ENCODE measurements around the gene CCDC74B. TPM values are rescaled to one million over a fixed set of nuclear protein-coding genes. Genes with fewer than 3 reads are reported as not detected.
"Not testable (repeated sequence)": the region's sequence is repeated elsewhere in the genome, so short reads cannot be mapped to it uniquely, and the experiment has no call there.

CCDC74B gene
- total and polyA plus RNA-seq, 7 donors = 0.60 to 9.7 (median 3.6) TPM; not detected in 1

GRCh38 chr2:130186391-130186790 is 41.5 kb upstream of the CCDC74B start:
- H3K27me3 ChIP-seq = no peaks in the 10 kb centered on the region
- TF ChIP-seq CTCF (IDR thresholded peaks at IDR 0.05) (no peak), EP300 (IDR thresholded peaks at IDR 0.05) (no peak), POLR2A (IDR thresholded peaks at IDR 0.05) (no peak), POLR2AphosphoS5 (IDR thresholded peaks at IDR 0.05) (no peak)
- no peaks in the 10 kb centered on the region for H3K9me3 ChIP-seq
- 90 to 91% methylated on average over 5 of the region's 5 CpGs for WGBS, 2 donors
- no peak overlapping the region for H3K4me3 ChIP-seq
- intact Hi-C loops (cut with DNase I) = loop anchor here (10.0 kb wide), 1 partner anchor 1298 kb away; no protein-coding TSS in a partner anchor
- H3K27ac ChIP-seq = no peak overlapping the region
- DNase-seq = no peak
- H3K4me1 ChIP-seq = peaks cover 0 to 13% (median 11%) of the 10 kb centered on the region in 4 donors
- H3K36me3 ChIP-seq = peaks cover 0 to 6% (median 0%) of the 10 kb centered on the region in 4 donors

- no peak for TF ChIP-seq CTCF (IDR thresholded peaks at IDR 0.05)
- TF ChIP-seq POLR2A (IDR thresholded peaks at IDR 0.05) = no peak
- TF ChIP-seq POLR2AphosphoS5 (IDR thresholded peaks at IDR 0.05) = no peak
- no peak for TF ChIP-seq EP300 (IDR thresholded peaks at IDR 0.05)
- Histone ChIP-seq H3K27ac (no peak overlapping the region), H3K9me3 (no peaks in the 10 kb centered on the region), H3K4me3 (no peak overlapping the region), H3K36me3 (peaks cover 0 to 1% (median 0%) of the 10 kb centered on the region in 4 donors), H3K27me3 (no peaks in the 10 kb centered on the region), H3K4me1 (peaks cover 0 to 15% (median 12%) of the 10 kb centered on the region in 4 donors)
- 83 to 87% methylated on average over 4 of the region's 4 CpGs for WGBS, 2 donors
- DNase-seq = no peak
- intact Hi-C loops (cut with DNase I) = loop anchor here (10.0 kb wide), 1 partner anchor 1299 kb away; no protein-coding TSS in a partner anchor
Observed at GRCh38 chr2:130185896-130186295, 41.0 kb upstream of the CCDC74B start.

- H3K36me3 ChIP-seq = no peaks in the 10 kb centered on the region
- H3K4me1 ChIP-seq = peaks cover 0 to 20% (median 17%) of the 10 kb centered on the region in 4 donors
- WGBS, 2 donors = 89 to 93% methylated on average over 10 of the region's 10 CpGs
- intact Hi-C loops (cut with DNase I) = loop anchor here (10.0 kb wide), 1 partner anchor 1299 kb away; no protein-coding TSS in a partner anchor
- no peak overlapping the region for H3K27ac ChIP-seq
- TF ChIP-seq POLR2AphosphoS5 (IDR thresholded peaks at IDR 0.05) = no peak
- no peak for TF ChIP-seq CTCF (IDR thresholded peaks at IDR 0.05)
- H3K9me3 ChIP-seq = no peaks in the 10 kb centered on the region
- H3K4me3 ChIP-seq = no peak overlapping the region
- no peaks in the 10 kb centered on the region for H3K27me3 ChIP-seq
- DNase-seq = no peak
Observed at GRCh38 chr2:130185436-130185835, 40.5 kb upstream of the CCDC74B start.

GRCh38 chr2:130183512-130184373 is 38.8 kb upstream of the CCDC74B start:
- DNase-seq = peak; percentile 78
- Histone ChIP-seq H3K4me3 (peak overlapping the region in 3 of 4 donors; percentile 76 to 91 (median 84)), H3K9me3 (no peaks in the 10 kb centered on the region), H3K27ac (peak overlapping the region; percentile 91 to 97 (median 94)), H3K36me3 (no peaks in the 10 kb centered on the region), H3K27me3 (no peaks in the 10 kb centered on the region), H3K4me1 (peaks cover 0 to 30% (median 25%) of the 10 kb centered on the region in 4 donors)
- intact Hi-C loops (cut with DNase I) = loop anchor here (2.0 to 10.0 kb wide), 4 partner anchors 149 to 1301 kb away; no protein-coding TSS in a partner anchor
- TF ChIP-seq CTCF (IDR thresholded peaks at IDR 0.05) (no peak), POLR2AphosphoS5 (IDR thresholded peaks at IDR 0.05) (no peak), POLR2A (IDR thresholded peaks at IDR 0.05) (no peak), EP300 (IDR thresholded peaks at IDR 0.05) (no peak)
- WGBS, 2 donors = 83 to 85% methylated on average over 26 of the region's 26 CpGs

GRCh38 chr2:130182826-130183511 is 38.1 kb upstream of the CCDC74B start:
- H3K36me3 ChIP-seq, DNase-seq, H3K9me3 ChIP-seq, H3K27me3 ChIP-seq: not testable (repeated sequence)
- peak overlapping the region; percentile 33 to 91 (median 80) for H3K4me3 ChIP-seq
- intact Hi-C loops (cut with DNase I) = loop anchor here (2.0 to 10.0 kb wide), 4 partner anchors 150 to 1302 kb away; no protein-coding TSS in a partner anchor
- 17 to 30% methylated on average over 23 of the region's 23 CpGs for WGBS, 2 donors
- H3K4me1 ChIP-seq = peaks cover 0 to 30% (median 25%) of the 10 kb centered on the region in 4 donors
- H3K27ac ChIP-seq = peak overlapping the region; percentile 91 to 97 (median 94)
